Cardiac muscle cell (in vitro differentiated cells and primary cell): ENCODE results near the gene TOR4A. TPM values are rescaled to one million over a fixed set of nuclear protein-coding genes. Genes with fewer than 3 reads are reported as not detected.

Experiments
- DNase-seq, 2 donors: peaks; one replicate each; pipeline versions ENCODE4 v3.0.0 to v3.0.0-alpha.2; 2010 to 2017; ENCODE audit warnings: low read depth in 1 of 2, low spot score in 1 of 2
- H3K27ac ChIP-seq: fragments of 200-600 bp; sonication (generic); 2 replicates; pipeline ENCODE4 v1.5.1; 2016
- H3K27me3 ChIP-seq: fragments of 200-600 bp; sonication (generic); 2 replicates; pipeline ENCODE4 v1.6.0; 2016; ENCODE audit warnings: control low read depth
- H3K36me3 ChIP-seq: fragments of 200-600 bp; sonication (generic); 2 replicates; pipeline ENCODE4 v1.5.1; 2016; ENCODE audit warnings: control low read depth
- H3K4me1 ChIP-seq: fragments of 200-600 bp; sonication (generic); 2 replicates; pipeline ENCODE4 v1.8.1; 2017; ENCODE audit warnings: low read depth, mild to moderate bottlenecking, mixed run types
- H3K4me3 ChIP-seq: fragments of 200-600 bp; sonication (generic); 2 replicates; pipeline ENCODE4 v1.5.1; 2016; ENCODE audit warnings: mild to moderate bottlenecking
- H3K9me3 ChIP-seq: fragments of 200-600 bp; sonication (generic); 2 replicates; pipeline ENCODE4 v1.5.1; 2017; ENCODE audit warnings: low read depth, mild to moderate bottlenecking, control low read depth
- polyA plus RNA-seq: library from polyadenylated mRNA; unstranded; fragments of >200 nt; fragmentation: Nextera tagmentation; extraction: Ambion mirVana; gene quantifications from 2 replicates; pipeline ENCODE4 v1.2.1, GENCODE V29; 2016
- total RNA-seq: library from RNA; depleted of rRNA; stranded (reverse); fragments of >200 nt; gene quantifications from 2 replicates; pipeline ENCODE4 v1.2.3, GENCODE V29; 2016
- TF ChIP-seq, protein P1 (sequence below): IDR thresholded peaks from 2 replicates; pipeline ENCODE4 v1.5.1; 2012; ENCODE audit warnings: low read depth, mild to moderate bottlenecking, low read length

Gene TOR4A
- total and polyA plus RNA-seq, 2 experiments from 2014 or later: 18.5 to 51.4 TPM

DNA sequence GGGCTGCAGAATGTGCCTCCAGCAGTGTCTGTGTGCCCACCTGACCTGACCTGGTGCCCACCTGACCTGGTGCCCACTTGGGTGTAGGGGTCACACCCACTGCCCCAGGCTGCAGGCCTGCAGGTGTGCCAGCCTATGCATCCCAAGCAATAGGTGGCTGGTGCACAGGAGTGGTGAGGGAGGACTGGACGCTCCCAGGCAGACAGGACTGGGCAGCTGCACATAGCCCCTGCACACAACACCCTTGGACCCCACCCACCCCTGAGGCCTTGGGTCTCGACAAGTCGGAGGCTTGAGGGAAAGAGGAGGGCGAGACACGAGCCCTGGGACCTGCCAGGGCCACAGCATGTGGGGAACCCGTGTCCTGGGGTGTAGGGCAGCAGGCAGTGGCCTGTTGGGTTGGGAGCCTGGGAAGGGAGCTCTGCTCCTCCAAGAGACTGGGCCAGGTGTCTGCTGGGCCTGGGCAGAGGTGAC is 35.4 kb downstream of the TOR4A start:
- Histone ChIP-seq H3K4me3 (no peak overlapping the region), H3K9me3 (no peaks in the 10 kb centered on the region), H3K27ac (no peak overlapping the region), H3K36me3 (no peaks in the 10 kb centered on the region), H3K4me1 (peaks cover 22% of the 10 kb centered on the region), H3K27me3 (no peaks in the 10 kb centered on the region)
- DNase-seq: no peak
- TF ChIP-seq, protein P1, sequence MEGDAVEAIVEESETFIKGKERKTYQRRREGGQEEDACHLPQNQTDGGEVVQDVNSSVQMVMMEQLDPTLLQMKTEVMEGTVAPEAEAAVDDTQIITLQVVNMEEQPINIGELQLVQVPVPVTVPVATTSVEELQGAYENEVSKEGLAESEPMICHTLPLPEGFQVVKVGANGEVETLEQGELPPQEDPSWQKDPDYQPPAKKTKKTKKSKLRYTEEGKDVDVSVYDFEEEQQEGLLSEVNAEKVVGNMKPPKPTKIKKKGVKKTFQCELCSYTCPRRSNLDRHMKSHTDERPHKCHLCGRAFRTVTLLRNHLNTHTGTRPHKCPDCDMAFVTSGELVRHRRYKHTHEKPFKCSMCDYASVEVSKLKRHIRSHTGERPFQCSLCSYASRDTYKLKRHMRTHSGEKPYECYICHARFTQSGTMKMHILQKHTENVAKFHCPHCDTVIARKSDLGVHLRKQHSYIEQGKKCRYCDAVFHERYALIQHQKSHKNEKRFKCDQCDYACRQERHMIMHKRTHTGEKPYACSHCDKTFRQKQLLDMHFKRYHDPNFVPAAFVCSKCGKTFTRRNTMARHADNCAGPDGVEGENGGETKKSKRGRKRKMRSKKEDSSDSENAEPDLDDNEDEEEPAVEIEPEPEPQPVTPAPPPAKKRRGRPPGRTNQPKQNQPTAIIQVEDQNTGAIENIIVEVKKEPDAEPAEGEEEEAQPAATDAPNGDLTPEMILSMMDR: no peak

DNA sequence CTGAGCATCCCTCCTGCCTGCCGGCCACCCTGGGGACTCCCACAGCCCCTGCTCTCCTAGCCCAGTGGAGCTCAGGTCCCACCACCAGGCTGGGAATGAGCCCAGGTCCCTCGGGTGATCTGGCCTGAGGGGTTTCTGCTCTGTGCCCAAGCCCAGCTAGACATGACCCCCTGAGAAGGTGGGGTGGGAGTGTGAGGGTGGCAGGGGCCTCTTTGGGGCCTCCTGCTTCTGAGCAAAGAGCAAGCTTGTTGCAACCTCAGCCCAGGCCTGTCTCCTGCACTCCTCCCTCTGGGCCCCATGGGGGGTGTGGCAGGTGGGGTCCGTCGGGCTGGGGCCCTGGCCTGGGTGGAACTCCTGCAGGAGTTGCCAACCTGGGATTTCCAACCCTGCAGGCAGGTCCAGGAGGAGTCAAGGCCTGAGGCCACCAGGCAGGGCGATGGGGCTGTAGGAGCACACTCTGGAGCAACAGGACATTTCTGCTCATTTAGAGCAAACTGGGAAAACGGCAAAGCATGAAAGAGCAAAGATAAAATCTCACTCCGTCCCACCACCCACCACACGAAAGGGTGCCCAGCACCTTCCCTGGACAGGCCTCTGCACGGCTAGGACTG is 35.9 kb downstream of the TOR4A start:
- TF ChIP-seq, protein P1: no peak
- H3K9me3 ChIP-seq: no peaks in the 10 kb centered on the region
- H3K4me3 ChIP-seq: no peak overlapping the region
- no peaks in the 10 kb centered on the region for H3K36me3 ChIP-seq
- H3K27me3 ChIP-seq: no peaks in the 10 kb centered on the region
- H3K4me1 ChIP-seq: peaks cover 23% of the 10 kb centered on the region
- DNase-seq: no peak
- no peak overlapping the region for H3K27ac ChIP-seq

DNA sequence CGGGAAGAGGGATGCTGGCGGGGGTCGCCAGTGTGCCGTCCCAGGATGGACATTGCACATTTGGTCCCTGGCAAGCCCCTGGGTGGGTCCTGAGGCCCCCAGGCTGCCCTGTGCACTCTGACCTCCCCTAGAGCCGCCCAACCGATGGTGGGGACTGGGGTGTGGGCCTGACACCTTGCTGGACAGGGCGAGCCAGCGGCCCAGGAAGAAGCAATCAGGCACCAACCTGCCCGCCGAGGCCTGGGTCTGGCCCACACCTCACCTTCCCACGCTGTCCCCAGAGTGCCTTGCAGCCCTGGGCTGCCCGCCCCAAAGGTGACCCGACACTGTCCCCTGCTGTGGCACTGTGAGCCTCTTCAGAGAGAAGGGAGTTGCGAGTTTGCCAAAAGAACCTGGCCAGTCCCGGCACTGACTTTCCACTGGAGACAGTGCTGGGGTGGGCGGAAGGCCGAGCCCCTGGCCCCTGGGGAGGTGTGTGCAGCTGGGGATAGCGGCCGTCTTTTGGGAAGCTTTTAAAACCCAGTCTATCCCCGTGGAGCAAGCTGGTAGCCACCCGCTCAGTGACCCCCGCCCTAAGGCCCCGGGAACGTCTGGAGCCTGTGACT is 36.5 kb downstream of the TOR4A start:
- Histone ChIP-seq H3K36me3 (no peaks in the 10 kb centered on the region), H3K27ac (no peak overlapping the region), H3K4me3 (no peak overlapping the region), H3K9me3 (no peaks in the 10 kb centered on the region), H3K4me1 (peaks cover 28% of the 10 kb centered on the region), H3K27me3 (no peaks in the 10 kb centered on the region)
- no peak for DNase-seq
- TF ChIP-seq, protein P1: no peak

DNA sequence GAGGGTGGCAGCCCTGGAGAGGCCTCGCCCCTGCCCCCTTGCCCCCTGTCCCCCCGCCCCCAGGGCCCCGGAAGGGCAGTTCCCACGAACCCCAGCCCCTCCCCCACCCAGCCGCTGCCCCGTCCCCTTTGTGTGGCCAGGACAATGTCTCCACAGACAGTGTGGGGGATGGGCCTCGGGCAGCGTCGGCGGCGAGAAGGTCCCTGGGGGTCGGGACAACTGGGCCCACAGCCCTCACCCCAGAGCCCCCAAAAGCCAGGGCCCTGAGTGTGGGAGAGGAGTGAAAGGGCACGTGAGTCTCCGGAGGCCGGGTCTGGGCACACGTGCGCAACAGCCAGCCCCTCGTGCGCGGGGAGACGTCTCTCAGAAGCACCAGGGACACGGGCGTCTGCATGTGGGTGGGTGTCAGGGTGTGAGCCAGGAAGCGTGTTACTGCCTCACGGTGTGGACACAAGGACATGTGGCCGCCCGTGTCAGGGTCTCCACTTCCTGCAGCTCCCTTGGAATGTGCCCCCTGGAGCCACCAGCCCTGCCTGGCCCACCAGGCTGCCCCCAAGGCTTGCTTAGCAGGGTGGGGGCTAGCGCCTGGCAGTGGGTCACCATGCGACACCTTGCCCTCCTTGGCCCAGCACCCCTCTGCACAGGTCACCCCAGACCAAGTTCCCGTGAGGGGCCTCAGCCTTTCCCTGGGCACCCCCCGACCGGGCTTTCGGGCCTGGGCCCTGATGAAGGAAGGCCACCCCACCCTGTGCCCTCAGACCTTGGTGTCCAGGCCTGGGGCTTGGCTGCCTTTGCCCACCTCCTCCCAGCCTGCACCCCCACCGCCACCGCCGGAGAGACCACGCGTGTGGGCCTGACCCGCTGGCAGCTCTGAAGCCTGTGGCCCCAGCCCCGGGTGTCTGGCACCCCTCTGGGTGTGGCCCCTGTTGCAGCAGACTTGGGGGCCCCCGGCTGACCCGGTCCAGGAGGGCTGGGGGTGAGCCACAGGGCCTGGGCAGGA is 37.3 kb downstream of the TOR4A start:
- Histone ChIP-seq H3K4me3 (no peak overlapping the region), H3K27me3 (no peaks in the 10 kb centered on the region), H3K27ac (no peak overlapping the region), H3K36me3 (no peaks in the 10 kb centered on the region), H3K4me1 (peaks cover 28% of the 10 kb centered on the region), H3K9me3 (no peaks in the 10 kb centered on the region)
- TF ChIP-seq, protein P1: no peak
- DNase-seq: no peak

DNA sequence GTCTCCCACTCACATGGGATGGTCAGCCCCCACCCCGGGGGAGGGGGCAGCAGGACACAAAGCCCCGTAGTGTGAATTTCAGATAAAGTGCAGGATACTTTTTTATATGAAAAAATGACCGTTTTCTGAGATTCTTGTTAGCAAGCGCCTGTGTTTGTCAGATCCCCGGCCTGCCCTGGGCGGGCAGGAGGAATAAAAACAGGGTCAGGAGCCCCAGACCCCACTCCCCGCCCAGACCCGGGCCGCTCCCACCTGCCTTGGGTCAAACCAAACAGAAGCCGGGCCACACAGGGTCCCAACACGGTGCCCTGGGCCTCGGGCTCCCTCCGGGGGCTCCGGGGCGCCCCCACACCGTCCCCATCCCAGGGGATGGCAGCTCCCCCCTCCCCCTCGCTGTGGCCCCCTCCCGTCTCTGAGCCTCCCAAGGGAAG is 38.1 kb downstream of the TOR4A start:
- Histone ChIP-seq H3K36me3 (no peaks in the 10 kb centered on the region), H3K27me3 (no peaks in the 10 kb centered on the region), H3K9me3 (no peaks in the 10 kb centered on the region), H3K27ac (peak overlapping the region; percentile 60), H3K4me3 (peak overlapping the region; percentile 22), H3K4me1 (peaks cover 28% of the 10 kb centered on the region)
- no peak for DNase-seq
- TF ChIP-seq, protein P1: no peak
